ENCODE measurements around the gene ITPRIPL2.

The ITPRIPL2 gene

DNA sequence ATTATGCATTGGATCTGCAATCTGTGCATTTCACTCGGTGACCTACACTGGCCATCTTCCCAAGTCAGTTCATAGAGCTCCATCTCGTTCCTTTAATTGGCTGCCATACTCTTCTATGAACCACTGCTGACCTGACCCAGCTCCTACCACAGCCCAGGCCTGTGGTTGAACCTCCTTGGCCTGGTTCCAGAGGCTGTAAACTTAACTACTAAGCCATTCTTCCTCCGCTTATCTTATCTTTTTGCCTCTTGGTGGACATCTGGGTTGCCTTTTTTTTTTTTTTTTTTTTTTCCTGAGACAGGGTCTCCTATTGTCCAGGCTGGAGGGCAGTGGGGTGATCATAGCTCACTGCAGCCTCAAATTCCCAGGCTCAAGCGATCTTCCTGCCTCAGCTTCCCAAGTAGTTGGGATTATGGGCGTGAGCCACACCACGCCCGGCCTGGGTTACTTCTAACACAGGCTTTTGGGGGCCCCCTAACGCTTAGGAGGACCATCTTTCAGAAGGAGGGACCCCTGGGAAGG lies 28.0 kb upstream of the ITPRIPL2 start:
- TF ChIP-seq, protein P1, sequence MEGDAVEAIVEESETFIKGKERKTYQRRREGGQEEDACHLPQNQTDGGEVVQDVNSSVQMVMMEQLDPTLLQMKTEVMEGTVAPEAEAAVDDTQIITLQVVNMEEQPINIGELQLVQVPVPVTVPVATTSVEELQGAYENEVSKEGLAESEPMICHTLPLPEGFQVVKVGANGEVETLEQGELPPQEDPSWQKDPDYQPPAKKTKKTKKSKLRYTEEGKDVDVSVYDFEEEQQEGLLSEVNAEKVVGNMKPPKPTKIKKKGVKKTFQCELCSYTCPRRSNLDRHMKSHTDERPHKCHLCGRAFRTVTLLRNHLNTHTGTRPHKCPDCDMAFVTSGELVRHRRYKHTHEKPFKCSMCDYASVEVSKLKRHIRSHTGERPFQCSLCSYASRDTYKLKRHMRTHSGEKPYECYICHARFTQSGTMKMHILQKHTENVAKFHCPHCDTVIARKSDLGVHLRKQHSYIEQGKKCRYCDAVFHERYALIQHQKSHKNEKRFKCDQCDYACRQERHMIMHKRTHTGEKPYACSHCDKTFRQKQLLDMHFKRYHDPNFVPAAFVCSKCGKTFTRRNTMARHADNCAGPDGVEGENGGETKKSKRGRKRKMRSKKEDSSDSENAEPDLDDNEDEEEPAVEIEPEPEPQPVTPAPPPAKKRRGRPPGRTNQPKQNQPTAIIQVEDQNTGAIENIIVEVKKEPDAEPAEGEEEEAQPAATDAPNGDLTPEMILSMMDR (IDR thresholded peaks at IDR 0.05; ENCODE audit: low read depth, low read length), result no peak
- no peak for DNase-seq (ENCODE audit: low read depth, low spot score)
- H3K4me3 ChIP-seq (ENCODE audit: low read depth, low read length), result no peak overlapping the region
- in situ Hi-C loops (cut with HindIII; ENCODE audit: low sequenced_read_pairs), result no loop called here

DNA sequence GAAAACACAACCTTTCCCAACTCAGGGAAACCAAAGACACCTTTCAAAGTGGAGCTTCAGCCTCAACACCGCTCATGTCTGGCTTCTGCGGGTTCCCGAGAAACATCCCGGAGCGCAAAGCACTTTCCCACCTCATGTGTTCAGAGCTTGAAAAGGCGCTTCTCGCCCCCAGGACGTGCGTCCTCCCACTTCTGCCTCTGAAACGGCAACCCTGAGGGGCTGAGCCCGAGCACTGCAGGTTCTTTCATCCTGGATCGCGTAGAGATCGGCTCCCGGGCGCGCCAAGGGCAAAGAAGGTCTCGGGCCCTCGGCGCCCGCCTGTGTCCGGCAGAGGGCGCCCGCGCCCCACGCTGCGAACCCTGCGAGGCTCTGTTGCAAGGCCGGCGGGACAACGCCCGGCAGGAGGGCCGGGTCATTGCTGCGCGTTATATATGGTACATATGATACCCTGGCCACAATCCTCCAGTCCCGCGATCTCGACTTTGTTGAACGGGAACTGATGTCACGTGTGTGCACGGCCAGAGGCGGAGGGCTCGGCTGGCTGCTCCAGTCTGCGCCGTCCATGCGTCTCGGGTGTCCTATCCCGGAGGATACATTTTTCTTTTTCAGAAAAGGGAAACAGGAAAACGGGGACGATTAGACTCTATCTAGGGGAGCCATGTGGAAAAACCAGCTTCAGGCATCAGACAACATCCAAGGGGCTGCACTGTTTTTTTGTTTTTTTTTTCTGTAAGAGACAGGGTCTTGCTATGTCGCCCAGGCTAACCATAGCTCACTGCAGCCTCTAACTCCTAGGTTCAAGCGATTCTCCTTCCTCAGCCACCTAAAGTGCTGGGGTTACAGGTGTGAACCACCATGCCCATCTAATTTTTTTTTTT lies 27.2 kb upstream of the ITPRIPL2 start:
- DNase-seq (ENCODE audit: low read depth, low spot score), result peak; percentile 88
- TF ChIP-seq, protein P1 (IDR thresholded peaks at IDR 0.05; ENCODE audit: low read depth, low read length), result peak; percentile 90
- H3K4me3 ChIP-seq (ENCODE audit: low read depth, low read length), result peak overlapping the region; percentile 37
- in situ Hi-C loops (cut with HindIII; ENCODE audit: low sequenced_read_pairs), result no loop called here

DNA sequence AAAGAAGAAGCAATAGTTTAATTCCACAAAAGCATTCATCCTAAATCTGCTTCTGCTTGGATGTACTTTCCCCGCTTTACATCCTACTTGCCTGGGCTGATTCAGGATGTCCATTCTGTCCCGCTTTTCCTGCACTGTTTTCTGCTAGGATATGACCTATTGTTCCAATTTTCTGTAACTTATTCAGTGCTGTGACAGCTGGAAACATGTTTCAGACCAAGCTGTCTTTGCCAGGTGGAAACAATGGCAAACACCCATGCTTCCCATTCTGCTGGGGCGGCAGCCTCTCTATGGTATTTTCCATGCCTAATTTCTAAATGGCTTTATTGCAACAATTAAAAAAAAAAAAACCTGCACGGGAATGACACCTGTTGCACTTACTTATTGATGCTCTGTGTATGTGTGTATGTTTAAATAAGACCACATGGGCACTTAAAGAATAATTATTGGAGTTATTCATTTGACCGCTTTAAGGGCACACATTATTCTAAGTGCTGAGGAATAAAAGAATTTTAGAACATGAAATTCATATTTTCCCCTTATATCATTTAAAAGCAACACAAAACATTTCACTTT lies 25.3 kb upstream of the ITPRIPL2 start:
- in situ Hi-C loops (cut with HindIII; ENCODE audit: low sequenced_read_pairs), result no loop called here
- H3K4me3 ChIP-seq (ENCODE audit: low read depth, low read length), result no peak overlapping the region
- TF ChIP-seq, protein P1 (IDR thresholded peaks at IDR 0.05; ENCODE audit: low read depth, low read length), result no peak
- DNase-seq (ENCODE audit: low read depth, low spot score), result no peak

DNA sequence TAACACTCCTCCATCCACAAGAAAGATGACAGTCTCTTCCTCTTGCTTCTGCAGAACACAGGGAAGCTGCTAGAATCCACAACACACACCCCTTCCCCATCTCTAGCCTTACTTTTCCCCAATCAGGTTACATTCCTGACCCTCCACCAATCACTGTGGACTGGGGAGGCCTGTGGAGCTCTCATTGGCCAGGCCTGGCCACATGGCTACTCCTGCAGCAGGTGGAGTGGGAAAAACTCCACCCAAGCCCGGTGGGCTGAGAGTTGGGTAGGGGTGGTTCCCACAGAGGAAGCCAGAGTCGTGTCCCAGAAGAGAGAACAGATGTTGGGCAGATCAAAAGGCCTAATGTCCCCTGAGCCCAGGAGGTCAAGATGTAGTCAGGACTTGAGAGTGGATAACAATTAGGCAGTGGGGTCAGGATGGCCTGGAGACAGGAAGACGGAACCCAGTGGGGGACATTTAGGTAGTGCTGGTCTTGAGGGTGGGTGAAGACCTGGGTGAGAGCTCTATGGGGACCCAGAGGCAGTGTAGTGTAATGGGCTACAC lies 24.3 kb upstream of the ITPRIPL2 start:
- no peak overlapping the region for H3K4me3 ChIP-seq (ENCODE audit: low read depth, low read length)
- in situ Hi-C loops (cut with HindIII; ENCODE audit: low sequenced_read_pairs), result no loop called here
- DNase-seq (ENCODE audit: low read depth, low spot score), result no peak
- TF ChIP-seq, protein P1 (IDR thresholded peaks at IDR 0.05; ENCODE audit: low read depth, low read length), result no peak

DNA sequence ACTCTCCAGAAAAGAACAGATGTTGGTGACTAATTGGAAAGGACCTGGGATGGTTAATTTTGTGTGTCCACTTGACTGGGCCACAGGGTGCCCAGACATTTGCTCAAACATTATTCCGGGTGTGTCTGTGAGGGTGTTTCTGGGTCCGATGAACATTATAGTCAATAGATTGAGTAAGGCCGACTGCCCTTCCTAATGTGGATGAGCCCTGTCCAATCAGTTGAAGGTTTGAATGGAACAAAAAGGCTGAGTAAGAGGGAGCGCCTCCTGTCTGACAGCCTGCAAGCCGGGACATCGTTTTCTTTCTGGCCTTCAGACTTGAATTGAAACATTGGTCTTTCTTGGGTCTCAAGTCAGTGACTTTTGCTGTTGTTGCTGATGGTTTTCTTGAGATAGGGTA lies 22.8 kb upstream of the ITPRIPL2 start:
- no peak overlapping the region for H3K4me3 ChIP-seq (ENCODE audit: low read depth, low read length)
- TF ChIP-seq, protein P1 (IDR thresholded peaks at IDR 0.05; ENCODE audit: low read depth, low read length), result no peak
- in situ Hi-C loops (cut with HindIII; ENCODE audit: low sequenced_read_pairs), result no loop called here
- no peak for DNase-seq (ENCODE audit: low read depth, low spot score)

DNA sequence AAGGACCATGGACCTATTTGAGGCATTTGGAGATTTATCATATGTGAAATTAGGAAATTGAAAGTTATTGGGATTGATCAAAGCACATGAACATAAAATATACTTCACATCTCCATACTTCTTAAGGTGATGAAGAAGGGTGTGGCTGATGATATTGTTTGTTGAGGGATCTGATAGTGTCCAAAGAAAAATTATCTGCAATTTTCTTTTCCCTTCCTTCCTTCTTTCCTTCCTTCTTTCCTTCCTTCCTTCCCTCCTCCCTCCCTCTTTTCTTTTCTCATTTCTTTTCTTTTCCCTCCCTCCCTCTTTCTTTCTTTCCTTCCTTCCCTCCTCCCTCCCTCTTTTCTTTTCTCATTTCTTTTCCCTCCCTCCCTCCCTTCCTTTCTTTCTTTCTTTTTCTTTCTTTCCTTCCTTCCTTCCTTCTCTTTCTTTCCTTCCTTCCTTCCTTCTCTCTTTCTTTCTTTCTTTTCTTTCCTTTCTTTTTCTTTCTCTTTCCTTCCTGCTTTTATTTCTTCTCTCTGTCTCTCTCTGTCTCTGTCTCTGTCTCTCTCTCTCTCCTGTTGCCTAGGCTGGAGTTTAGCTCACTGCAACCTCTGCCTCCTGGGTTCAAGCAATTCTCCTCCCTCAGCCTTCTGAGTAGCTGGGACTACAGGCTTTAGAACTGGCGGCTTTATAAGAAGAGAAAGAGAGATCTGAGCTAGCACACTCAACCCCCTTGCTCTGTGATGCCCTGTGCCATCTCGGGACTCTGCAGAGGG lies 20.9 kb upstream of the ITPRIPL2 start:
- no peak for DNase-seq (ENCODE audit: low read depth, low spot score)
- TF ChIP-seq, protein P1 (IDR thresholded peaks at IDR 0.05; ENCODE audit: low read depth, low read length), result no peak
- no peak overlapping the region for H3K4me3 ChIP-seq (ENCODE audit: low read depth, low read length)
- in situ Hi-C loops (cut with HindIII; ENCODE audit: low sequenced_read_pairs), result no loop called here
